ENCODE data around the gene ZNF444.
"Not testable (repeated sequence)": the region's sequence is repeated elsewhere in the genome, so short reads cannot be mapped to it uniquely, and the experiment has no call there.

Gene ZNF444
- 22.9 reads per million, percentile 50 among the genes with 10 or more reads in this experiment for total RNA-seq

DNA sequence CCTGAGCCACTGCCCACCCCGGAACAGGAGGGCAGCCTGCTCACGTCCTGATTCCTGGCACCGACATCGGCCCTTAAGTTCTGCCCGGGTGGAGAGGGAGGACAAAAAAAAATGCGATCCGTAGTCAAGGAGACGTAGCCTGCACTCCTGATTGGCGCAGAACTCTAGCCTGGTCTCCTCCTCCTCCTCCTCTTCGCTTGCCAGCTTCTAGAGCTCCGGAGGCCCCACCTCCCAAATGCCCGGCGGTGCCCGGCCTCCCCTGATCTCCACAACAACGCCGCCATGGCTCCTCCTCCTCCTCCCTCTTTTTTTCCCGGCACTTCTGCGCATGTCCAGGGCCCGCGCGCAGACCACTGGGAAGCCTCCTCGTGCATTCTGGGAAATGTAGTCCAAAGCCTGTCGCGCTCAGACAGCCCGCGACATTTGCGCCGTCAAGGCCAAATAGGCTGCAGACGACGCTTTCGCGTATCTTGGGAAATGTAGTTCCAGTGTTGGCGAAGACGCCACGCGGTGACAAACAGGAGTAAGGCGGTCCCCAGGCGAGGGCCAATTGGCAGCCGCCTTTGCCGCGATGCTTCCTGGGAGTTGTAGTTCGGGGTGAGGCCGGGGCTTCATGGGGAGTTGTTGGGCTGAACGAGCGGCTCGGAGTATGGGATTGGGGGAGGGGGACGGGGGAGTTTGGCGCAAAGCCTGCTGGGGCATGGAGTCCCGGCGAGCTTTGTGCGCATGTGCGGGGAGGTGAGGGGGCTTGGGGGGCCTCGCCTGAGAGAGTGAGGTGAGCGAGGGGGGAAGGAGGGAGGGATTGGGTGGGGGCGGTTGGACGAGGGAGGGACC is at the start of gene ZNF444:
Gene ZNF444 (plus strand): TSS at position 705 of the 834 bp plus-strand sequence. CDS start 5,625 bp downstream, outside the sequence.
- peak; percentile 100 for DNase-seq

DNA sequence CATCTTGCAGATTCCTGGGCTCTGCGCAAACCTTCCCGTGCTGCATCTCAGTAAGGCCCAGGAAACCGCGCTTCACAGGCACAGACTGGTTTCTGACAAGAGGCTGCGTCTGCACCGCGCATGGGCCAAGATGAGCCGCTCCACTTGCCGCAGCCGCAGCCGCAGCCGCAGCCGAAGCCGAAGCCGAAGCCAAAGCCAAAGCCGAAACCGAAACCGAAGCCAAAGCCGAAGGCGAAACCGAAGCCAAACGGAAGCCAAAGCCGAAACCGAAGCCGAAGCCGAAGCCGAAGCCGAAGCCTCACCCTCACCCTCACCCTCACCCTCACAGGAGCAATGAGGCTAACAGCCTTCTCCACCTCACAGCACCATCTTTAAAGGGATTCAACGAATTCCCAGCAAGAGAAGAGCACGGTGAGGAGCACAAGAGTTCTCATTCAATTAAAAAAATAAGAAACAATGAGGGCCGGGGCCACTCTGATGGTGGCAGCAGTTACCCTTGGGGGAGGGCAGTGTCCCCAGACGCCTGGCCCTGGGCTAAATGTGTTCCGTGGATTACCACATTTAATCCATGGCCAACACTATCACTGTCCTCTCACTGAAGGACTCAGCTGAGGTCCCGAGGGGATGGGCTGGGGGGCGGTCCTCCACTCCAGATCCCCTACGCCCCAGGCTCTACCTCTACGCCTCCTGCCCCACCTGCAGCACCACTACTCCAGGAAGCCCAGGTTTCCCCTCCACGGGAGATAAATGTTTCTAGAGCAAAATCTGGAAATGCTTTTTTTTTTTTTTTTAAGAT is 49.1 kb upstream of the ZNF444 start:
- DNase-seq: no peak

DNA sequence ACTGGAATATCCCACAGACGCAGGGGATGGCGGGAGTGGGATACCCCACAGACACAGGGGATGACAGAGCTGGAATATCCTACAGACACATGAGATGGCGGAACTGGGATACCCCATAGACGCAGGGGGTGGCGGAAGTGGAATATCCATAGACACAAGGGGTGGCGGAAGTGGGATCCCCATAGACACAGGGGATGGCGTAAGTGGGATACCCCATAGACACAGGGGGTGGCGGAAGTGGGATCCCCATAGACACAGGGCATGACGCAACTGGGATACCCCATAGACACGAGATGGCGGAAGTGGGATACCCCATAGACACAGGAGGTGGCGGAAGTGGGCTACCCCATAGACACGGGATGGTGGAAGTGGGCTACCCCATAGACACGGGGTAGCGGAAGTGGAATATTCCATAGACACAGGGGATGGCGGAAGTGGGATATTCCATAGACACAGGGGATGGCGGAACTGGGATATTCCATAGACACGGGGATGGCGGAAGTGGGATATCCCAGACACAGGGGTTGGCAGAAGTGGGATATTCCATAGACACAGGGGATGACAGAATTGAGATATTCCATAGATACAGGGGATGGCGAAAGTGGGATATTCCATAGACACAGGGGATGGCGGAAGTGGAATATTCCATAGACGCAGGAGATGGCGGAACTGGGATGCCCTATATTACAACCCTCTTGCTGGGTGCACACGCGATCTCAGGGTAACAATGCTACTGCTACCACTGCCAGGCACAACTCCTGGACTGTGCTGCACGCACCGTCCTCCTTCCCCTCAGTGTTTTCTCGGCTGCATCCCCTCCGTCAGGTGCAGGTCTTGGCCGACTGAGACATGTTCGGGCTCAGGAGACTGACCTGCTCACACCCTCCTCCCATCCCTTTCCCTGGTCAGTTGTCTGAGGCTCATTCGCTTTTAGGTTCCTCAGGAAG is 48.1 kb upstream of the ZNF444 start:
- no peak for DNase-seq

DNA sequence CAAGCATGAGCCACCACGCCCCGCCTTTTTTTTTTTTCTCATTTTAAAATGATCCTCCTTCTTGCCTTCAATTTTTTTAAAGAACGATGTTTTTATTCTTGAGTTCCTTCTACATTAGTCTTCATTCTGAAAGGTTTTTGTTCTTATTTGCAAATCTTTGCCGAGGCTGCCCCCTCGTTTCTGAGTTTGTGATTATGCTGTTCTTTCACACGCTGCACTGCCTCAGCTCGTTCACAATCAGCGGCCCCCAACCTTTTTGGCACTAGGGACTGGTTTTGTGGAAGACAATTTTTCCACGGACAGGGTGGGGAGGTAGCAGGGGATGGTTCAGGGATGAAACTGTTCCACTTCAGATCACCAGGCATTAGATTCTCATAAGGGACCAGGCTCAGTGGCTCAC is 46.6 kb upstream of the ZNF444 start:
- no peak for DNase-seq

DNA sequence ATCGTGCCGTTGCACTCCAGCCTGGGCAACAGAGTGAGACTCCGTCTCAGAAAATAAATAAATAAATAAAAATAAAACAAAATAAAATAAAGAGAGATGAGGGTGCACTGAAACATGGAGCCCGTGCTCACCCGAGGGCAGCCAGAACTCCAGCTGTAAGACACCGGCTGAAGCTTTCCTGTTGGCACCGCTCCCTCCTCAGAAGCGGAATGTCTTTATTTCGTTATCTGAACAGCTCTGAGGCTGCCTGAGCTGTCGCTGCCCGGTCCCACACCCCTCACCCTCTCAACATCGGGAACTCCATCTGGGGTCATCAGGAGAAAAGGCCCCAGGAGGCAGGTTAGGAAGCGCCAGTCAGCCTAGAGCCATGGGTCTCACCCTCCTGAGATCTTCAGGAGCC is 44.4 kb upstream of the ZNF444 start:
- no peak for DNase-seq

DNA sequence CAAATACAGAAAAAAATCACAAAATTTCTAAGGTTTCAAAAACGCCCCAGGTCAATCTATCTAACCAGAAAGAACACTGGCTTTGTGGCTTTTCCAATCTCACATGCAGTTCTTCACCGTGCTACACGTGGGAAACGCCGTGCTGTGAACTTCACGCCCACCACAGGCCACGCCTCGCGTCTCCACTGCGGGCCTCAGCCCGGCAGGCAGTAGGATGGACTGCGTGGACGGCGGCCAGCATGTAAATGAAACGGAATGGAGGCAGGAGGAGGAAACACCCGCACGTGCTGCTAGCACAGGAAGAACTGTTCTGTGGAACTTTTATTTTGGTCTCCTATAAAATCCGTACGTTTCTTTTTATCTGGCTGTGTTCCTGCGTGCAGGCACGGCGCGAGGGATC is 43.8 kb upstream of the ZNF444 start:
- DNase-seq: no peak

DNA sequence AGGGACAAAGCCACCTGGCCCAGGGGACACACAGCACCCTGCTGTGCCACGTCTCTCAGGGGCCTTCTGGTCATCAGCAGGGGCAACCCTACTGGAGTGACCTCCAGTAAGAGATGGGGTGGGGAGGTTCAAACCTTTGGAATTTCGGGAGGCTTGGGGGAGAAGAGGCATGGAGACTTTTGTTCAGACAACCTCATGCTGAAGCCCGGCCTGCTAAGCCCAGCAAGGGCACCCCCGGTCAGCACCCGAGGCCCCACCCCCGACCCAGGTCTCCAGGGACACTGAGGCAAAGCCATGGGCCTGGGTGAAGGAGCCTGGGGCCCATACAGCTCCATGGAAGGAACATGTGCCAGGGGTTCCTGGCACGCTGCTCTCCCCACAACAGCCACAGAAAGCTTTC is 43.3 kb upstream of the ZNF444 start:
- no peak for DNase-seq

DNA sequence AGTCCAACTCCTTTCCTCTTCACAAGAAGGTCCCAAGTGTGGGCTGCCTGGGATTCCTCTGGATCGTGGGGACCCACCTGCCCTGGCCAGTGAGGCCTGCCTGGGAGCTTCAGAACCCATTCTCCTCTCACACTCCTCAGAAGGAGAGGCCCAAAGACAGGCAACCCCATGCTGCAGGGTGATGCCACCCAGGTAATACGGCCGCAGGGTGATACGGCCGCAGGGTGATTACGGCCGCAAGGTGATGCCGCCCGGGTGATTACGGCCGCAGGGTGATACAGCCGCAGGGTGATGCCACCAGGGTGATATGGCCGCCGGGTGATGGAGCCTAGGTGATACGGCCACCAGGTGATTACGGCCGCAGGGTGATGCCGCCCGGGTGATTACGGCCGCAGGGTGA is 42.9 kb upstream of the ZNF444 start:
- not testable (repeated sequence) for DNase-seq

DNA sequence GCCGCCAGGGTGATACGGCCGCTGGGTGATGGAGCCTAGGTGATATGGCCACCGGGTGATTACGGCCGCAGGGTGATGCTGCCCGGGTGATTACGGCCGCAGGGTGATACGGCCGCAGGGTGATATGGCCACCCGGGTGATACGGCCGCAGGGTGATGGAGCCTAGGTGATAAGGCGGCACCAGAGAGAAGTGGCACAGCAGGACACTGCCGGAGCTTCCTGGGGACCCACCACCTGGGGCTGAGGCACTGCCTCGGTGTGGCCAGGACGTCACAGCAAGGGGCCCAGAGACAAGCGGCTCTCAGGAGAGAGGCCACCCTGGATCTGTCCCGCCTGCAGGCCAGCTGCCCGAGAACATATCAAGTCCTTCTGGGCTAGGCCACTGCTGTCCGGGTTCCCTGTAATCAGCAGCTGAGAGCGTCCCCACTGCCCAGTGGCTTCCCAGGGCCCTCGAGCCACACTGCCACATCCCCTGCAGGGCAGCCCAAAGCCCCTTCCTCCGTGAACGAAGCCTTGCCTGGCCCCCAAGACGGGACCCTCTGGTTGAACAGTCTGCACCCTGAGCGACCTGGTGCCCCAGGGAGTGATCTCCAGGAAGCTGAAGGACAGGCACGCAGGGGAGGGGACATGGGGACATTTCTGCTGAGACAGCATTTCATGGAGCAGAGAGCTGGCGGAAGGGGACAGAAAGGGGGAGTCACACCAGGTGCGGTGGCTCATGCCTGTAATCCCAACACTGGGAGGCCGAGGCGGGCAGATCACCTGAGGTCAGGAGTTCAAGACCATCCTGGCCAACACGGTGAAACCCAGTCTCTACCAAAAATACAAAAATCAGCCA is 42.1 kb upstream of the ZNF444 start:
- no peak for DNase-seq

DNA sequence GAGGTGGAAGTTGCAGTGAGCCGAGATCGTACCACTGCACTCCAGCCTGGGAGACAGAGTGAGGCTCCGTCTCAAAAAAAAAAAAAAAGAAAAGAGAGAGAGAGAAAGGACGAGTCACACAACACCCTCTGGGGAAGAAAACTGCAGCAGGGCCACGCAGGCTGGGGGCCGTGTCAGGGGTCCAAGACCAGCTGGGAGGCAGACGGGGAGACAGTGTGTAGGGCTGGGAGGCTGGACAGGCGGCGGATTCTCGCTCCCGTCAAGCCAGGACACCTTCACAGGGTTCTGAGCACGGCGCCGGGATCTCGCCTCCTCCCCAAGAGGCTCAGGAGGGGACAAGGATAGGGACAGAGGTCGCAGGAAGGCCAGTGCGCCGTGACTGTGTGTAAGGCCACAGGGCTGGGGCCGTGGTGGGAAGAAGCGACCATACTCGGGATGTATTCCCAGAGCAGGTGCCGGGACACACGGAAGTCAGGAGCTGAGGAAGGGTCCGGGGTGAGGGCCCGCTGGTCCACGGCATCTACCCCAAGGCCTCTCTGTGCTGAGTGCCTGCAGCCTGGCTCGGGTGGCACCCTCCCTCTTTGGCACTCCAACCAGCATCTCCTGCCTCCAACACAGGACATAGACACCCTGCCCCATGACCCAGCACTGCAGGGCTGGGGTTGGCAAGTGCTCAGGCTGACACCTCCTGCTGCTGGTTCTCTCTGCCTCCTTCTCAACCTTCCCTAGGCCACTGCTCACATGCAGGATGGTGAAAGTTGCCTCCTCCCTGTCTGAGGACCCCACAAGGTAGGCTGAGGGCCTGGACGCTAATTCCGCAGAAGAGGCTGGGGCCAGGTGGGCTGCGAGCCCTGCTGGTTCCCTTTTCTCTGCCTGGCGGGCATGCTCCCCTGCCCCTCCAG is 41.2 kb upstream of the ZNF444 start:
- no peak for DNase-seq

DNA sequence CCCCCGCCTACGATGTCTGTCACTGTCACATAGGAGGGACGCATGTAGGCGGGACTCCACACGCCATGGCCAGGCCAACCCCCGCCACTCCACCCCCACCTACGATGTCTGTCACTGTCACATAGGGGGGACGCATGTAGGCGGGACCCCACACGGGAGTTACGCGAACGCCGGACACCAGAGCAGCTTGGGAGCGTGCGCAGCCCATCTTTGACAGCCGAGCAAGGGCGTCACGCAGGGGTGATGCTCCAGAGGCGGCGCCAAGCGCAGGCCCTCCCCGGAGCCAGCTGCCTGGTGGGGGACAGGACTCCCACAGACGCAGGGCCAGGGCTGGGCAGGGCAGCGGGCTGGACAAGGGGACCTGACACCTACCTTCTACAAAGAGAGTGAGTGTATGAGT is 40.0 kb upstream of the ZNF444 start:
- DNase-seq: no peak

DNA sequence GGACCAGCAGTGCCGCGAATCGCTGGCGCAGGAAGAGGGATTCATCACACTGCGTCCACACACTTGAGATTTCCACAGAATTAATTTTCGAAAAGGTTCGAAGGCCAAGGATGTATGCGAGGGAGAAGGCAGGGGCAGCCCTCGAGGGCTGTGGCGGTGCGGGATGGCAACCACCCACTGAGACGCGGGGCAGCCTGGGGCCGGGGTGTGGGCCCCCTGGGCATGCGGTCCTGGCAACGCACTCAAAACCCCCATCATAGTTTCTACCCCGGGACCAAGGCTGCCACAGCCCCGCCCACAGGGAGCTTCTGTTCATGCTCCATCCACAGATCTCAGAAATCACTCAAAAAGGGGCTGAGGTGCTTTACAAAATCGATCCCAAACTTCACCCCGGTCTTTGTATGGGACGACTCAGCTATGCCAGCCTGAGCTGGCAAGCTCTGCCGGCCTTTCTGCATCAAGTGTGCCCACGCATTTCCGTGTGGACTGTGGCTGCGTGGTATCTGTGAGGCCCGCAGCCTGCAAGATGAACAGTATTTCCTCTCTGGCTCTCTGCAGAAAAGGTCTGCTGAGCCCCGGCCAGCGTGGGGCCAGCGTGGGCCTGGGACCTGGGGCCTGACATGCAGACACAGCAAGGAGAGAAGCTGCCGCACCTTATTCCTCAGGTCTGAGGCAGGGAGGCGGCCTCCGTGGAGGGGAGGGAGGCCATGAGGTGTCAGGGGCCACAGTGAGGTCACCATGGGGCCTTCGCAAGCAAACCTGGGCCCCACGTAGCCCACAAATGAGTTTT is 39.1 kb upstream of the ZNF444 start:
- DNase-seq: no peak

DNA sequence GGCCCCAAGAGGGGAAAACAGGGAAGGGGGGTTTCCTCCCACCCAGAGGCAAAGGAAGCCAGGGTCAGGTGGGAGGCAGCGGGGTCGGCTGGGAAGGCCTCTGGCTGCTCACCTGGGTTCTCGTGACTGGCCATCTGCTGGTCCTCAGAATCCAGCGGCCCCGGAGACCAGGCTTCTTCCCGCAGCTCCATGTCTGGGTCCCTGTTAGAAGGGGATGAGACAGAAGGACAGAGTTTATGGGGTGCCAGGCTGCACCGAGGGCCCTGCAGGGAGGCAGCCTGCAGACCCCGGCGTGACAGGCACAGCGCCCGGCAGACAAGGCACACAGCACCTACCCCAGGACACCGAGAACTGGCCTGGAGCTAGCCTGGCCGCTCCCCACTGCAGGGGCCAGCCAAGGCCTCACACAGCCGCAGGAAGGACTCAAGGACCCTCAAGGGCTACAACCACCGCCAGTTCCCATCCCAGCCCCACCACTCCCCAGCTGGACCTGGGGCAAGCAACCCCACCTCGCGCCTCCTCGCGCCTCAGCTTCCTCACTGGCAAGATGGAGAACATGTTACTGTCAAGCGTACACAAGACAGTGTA is 38.0 kb upstream of the ZNF444 start:
- no peak for DNase-seq

DNA sequence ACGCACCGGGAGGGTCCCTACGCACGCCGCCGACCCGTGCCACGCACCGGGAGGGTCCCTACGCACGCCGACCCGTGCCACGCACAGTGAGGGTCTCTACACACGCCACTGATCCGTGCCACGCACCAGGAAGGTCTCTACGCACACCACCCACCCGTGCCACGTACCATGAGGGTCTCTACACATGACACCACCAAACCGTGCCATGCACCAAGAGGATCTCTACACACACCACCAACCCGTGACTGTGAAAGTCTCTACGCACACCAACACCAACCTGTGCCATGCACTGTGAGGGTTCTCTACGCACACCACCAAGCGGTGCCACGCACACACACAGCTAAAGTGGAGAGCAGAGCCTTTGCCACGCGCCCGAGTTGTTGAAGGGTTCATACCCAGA is 36.7 kb upstream of the ZNF444 start:
- no peak for DNase-seq

DNA sequence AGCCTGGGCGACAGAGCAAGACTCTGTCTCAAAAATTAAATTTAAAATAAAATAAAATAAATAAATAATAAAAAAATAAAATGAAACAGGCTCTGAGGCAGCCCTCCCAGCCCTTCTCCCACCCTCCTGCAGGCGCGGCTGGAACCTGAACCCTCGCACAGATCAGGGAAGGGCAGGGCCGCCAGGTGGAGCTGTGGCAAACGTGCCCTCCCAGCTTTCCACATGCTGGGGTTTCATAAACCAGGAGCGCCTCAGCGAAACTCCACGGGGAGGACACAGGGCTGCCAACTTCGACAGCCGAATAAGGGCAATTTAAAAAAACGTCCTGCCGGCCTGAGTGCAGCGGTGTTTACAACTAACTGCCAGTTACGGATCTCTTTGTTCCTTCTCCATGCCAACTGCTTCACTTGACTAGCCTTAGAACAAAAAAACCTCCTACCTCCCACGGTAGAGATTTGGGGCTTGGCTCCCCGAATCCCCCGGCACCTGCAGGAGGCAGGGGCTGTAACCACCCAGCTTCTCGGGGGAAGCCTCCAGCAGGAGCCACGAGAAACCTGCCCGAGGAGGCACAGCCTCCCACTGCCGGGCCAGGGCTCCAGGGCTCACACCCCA is 35.9 kb upstream of the ZNF444 start:
- DNase-seq: peak; percentile 37

DNA sequence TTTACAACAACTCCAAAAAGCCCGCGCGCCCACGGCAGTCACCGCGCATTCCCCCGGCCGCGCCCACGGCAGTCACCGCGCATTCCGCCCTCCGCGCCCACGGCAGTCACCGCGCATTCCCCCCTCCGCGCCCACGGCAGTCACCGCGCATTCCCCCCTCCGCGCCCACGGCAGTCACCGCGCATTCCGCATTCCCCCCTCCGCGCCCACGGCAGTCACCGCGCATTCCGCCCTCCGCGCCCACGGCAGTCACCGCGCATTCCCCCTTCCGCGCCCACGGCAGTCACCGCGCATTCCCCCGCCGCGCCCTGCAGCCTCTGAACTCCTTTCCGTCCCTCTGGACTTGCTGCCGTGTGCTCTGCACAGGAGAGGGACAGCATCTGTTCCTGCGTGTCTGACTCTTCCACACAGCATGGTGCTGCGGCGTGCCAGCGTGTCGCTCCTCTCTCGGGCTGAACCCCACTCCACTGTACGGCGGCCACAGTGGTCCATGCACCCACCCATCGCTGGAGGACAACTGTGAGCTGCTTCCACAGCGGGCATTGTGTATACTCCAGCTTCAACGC is 35.2 kb upstream of the ZNF444 start:
- DNase-seq: not testable (repeated sequence)

DNA sequence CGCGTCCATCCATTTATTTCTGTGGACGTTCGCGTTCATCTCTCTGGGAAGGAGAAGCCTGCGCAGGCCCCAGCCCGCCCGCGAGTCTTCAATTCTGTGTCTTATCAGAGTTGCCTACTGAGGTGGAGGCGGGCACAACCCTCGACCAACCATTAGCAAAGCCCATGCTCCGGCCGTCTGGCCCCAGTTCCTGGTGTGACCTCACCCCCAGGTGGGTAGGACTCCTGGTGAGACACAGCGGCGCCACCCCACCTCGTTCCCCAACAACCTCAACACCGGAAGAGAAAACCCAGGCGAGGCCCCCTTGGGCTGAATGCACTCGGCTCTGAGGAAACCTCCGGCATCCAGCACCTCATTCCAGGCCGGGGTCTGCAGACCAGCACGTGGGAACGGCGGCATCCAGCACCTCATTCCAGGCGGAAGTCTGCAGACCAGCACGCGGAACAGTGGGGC is 34.7 kb upstream of the ZNF444 start:
- DNase-seq: no peak

DNA sequence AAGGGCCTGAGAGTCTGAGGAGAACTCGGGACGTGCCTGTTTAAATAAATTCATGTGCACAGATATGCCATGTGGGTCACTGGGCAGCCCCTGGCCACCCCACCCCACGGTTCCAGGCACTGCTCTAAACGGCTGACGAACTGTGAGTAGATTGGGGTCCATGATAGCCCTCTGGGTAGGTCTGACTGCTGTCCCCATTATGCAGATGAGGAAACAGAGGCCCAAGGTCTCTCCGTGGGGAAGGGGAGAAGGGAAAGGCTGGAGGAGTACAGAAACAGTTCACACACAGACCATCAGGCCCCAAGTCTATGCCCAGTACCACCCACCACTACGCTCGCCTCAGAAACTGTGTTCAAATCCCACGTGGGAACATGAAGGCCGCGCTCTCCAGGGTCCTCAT is 34.1 kb upstream of the ZNF444 start:
- no peak for DNase-seq
